SU-DHL-6 (cell line): ENCODE measurements around the gene DISP3.
"Not testable (repeated sequence)": the region's sequence is repeated elsewhere in the genome, so short reads cannot be mapped to it uniquely, and the experiment has no call there.

Experiments
- H2AFZ ChIP-seq: fragments of 200-600 bp; sonication (generic); 2 replicates; pipeline ENCODE4 v1.6.1; 2014; ENCODE audit warnings: low read depth, mild to moderate bottlenecking, moderate library complexity, mixed read lengths, antibody characterized with exemption, low read length; ENCODE audit not compliant: severe bottlenecking
- H3F3A ChIP-seq: fragments of 200-600 bp; shearing (Covaris generic); 2 replicates; pipeline ENCODE4 v1.6.0; 2016; ENCODE audit warnings: antibody characterized with exemption, mild to moderate bottlenecking; ENCODE audit not compliant: insufficient read depth
- H3K27ac ChIP-seq: fragments of 200-600 bp; sonication (generic); 2 replicates; pipeline ENCODE4 v1.5.1; 2016; ENCODE audit warnings: low read depth, mild to moderate bottlenecking, low read length, moderate library complexity, mixed read lengths
- H3K27me3 ChIP-seq: fragments of 200-600 bp; sonication (generic), shearing (Covaris generic); 2 replicates; pipeline ENCODE4 v1.6.0; 2014; ENCODE audit warnings: mild to moderate bottlenecking, low read length
- H3K36me3 ChIP-seq: fragments of 200-600 bp; sonication (generic); 2 replicates; pipeline ENCODE4 v1.6.1; 2014; ENCODE audit warnings: mild to moderate bottlenecking, low read length, mixed read lengths
- H3K4me2 ChIP-seq: fragments of 300-600, 200-600 bp; shearing (Covaris generic), sonication (generic); 2 replicates; pipeline ENCODE4 v1.6.0; 2014; ENCODE audit warnings: low read length, low read depth, mild to moderate bottlenecking; ENCODE audit not compliant: poor library complexity, severe bottlenecking
- H3K4me3 ChIP-seq: fragments of 200-600 bp; sonication (generic); 2 replicates; pipeline ENCODE4 v1.5.1; 2014; ENCODE audit warnings: antibody characterized with exemption, low read length, mild to moderate bottlenecking, mixed read lengths; ENCODE audit not compliant: insufficient read depth, poor library complexity, severe bottlenecking
- H3K79me2 ChIP-seq: fragments of 200-600 bp; sonication (generic); 2 replicates; pipeline ENCODE4 v1.6.1; 2014; ENCODE audit warnings: mild to moderate bottlenecking, low read length, moderate library complexity; ENCODE audit not compliant: insufficient read depth
- H3K9ac ChIP-seq: fragments of 200-600 bp; sonication (generic); 2 replicates; pipeline ENCODE4 v1.7.0; 2014; ENCODE audit warnings: mild to moderate bottlenecking, low read length
- H3K9me2 ChIP-seq: fragments of 200-600 bp; sonication (generic); replicated peaks from 2 replicates; pipeline ENCODE4 v1.6.1; 2014; ENCODE audit warnings: low read length; ENCODE audit not compliant: insufficient read depth
- H3K9me3 ChIP-seq: fragments of 200-600 bp; sonication (generic); 2 replicates; pipeline ENCODE4 v1.6.1; 2014; ENCODE audit warnings: low read length, mixed read lengths; ENCODE audit not compliant: insufficient read depth
- H4K20me1 ChIP-seq: fragments of 200-600 bp; sonication (generic); 2 replicates; pipeline ENCODE4 v1.6.1; 2014; ENCODE audit warnings: low read depth, mild to moderate bottlenecking, antibody characterized with exemption, low read length, moderate library complexity, mixed read lengths
- EZH2phosphoT487 ChIP-seq: fragments of 200-600 bp; sonication (generic), shearing (Covaris generic); conservative IDR thresholded peaks from 2 replicates; pipeline ENCODE4 v1.6.1; 2018; ENCODE audit warnings: mild to moderate bottlenecking, antibody characterized with exemption, low read length, moderate library complexity, mixed read lengths
- TF ChIP-seq, protein P1 (sequence below): fragments of 200-600 bp; sonication (generic); IDR thresholded peaks from one replicate; pipeline ENCODE4 v1.5.1; 2017; ENCODE audit warnings: antibody characterized with exemption, mild to moderate bottlenecking, low read length, moderate library complexity; ENCODE audit not compliant: insufficient read depth, poor library complexity, severe bottlenecking

Gene DISP3

GRCh38 chr1:11579506-11579905 lies 100.6 kb downstream of the DISP3 start:
- H3F3A ChIP-seq: no peaks in the 10 kb centered on the region
- peak overlapping the region; percentile 14; the same call in 1 of the 2 replicates for H3K9ac ChIP-seq
- TF ChIP-seq EZH2phosphoT487: no peak
- TF ChIP-seq, protein P1, sequence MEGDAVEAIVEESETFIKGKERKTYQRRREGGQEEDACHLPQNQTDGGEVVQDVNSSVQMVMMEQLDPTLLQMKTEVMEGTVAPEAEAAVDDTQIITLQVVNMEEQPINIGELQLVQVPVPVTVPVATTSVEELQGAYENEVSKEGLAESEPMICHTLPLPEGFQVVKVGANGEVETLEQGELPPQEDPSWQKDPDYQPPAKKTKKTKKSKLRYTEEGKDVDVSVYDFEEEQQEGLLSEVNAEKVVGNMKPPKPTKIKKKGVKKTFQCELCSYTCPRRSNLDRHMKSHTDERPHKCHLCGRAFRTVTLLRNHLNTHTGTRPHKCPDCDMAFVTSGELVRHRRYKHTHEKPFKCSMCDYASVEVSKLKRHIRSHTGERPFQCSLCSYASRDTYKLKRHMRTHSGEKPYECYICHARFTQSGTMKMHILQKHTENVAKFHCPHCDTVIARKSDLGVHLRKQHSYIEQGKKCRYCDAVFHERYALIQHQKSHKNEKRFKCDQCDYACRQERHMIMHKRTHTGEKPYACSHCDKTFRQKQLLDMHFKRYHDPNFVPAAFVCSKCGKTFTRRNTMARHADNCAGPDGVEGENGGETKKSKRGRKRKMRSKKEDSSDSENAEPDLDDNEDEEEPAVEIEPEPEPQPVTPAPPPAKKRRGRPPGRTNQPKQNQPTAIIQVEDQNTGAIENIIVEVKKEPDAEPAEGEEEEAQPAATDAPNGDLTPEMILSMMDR: no peak
- no peaks in the 10 kb centered on the region for H4K20me1 ChIP-seq
- no peaks in the 10 kb centered on the region for H3K36me3 ChIP-seq
- peak overlapping the region; percentile 29 for H3K4me2 ChIP-seq
- H3K27me3 ChIP-seq: no peaks in the 10 kb centered on the region
- H3K79me2 ChIP-seq: no peaks in the 10 kb centered on the region
- H2AFZ ChIP-seq: no peak overlapping the region
- no peaks in the 10 kb centered on the region for H3K9me3 ChIP-seq
- H3K4me3 ChIP-seq: peak overlapping the region; percentile 17
- H3K27ac ChIP-seq: no peak overlapping the region
- no peaks in the 10 kb centered on the region for H3K9me2 ChIP-seq

- peak overlapping the region; percentile 29 for H3K4me2 ChIP-seq
- peak overlapping the region; percentile 14; the same call in 1 of the 2 replicates for H3K9ac ChIP-seq
- H3K4me3 ChIP-seq: peak overlapping the region; percentile 17
- H3K27me3 ChIP-seq, H3K9me3 ChIP-seq, H3K79me2 ChIP-seq, H2AFZ ChIP-seq, H3K36me3 ChIP-seq, H3F3A ChIP-seq, H3K9me2 ChIP-seq, H4K20me1 ChIP-seq, H3K27ac ChIP-seq: not testable (repeated sequence)
Observed at GRCh38 chr1:11580049-11580448, 101.1 kb downstream of the DISP3 start.

DNA sequence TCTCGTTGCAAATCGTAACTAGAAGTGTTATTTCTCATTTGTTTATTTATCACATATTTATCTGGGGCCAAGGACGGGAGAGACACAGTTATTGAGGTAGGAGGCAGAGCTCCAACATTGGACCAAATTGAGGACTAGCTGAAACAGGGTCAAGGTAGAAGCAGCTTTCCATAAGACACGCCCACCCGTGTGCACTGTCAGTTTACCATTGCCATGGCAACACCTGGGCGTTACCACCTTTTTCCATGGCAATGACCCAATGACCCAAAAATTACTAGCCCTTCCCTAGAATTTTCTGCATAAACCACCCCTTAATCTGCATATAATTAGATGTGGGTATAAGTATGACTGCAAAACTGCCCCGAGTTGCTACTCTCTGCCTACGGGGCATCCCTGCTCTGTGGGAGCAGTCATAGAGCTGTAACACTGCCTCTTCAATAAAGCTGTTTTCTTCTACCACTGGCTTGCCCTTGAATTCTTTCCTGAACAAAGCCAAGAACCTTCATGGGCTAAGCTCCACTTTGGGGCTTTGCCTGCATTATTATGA lies 102.6 kb downstream of the DISP3 start:
- no peak overlapping the region for H2AFZ ChIP-seq
- no peaks in the 10 kb centered on the region for H3K9me2 ChIP-seq
- H3K27me3 ChIP-seq: no peaks in the 10 kb centered on the region
- H3K36me3 ChIP-seq: no peaks in the 10 kb centered on the region
- H3K79me2 ChIP-seq: no peaks in the 10 kb centered on the region
- no peak overlapping the region for H3K4me3 ChIP-seq
- H3K9ac ChIP-seq: no peak overlapping the region
- no peaks in the 10 kb centered on the region for H3K9me3 ChIP-seq
- TF ChIP-seq, protein P1: no peak
- no peak for TF ChIP-seq EZH2phosphoT487
- no peak overlapping the region for H3K4me2 ChIP-seq
- H3K27ac ChIP-seq: no peak overlapping the region
- no peaks in the 10 kb centered on the region for H3F3A ChIP-seq
- no peaks in the 10 kb centered on the region for H4K20me1 ChIP-seq

GRCh38 chr1:11585389-11585788 lies 106.4 kb downstream of the DISP3 start:
- Histone ChIP-seq H3K27me3 (no peaks in the 10 kb centered on the region; the same call in 1 of the 2 replicates), H3K36me3 (no peaks in the 10 kb centered on the region), H3K9me3 (no peaks in the 10 kb centered on the region), H2AFZ (no peak overlapping the region), H3K4me2 (no peak overlapping the region), H3K9ac (no peak overlapping the region), H3K27ac (no peak overlapping the region), H3K79me2 (no peaks in the 10 kb centered on the region), H4K20me1 (no peaks in the 10 kb centered on the region), H3F3A (no peaks in the 10 kb centered on the region), H3K9me2 (no peaks in the 10 kb centered on the region), H3K4me3 (no peak overlapping the region)
- no peak for TF ChIP-seq EZH2phosphoT487
- TF ChIP-seq, protein P1: no peak
